H1 (cell line): ENCODE results near the gene NUDT1. TPM values are rescaled to one million over a fixed set of nuclear protein-coding genes. Genes with fewer than 3 reads are reported as not detected.

Source experiments
- CTCF ChIA-PET: fragments of 300-600 bp; sonication (Branson Sonifier 250); formaldehyde crosslinking; loops from one replicate; lab custom pipeline; 2021; ENCODE audit not compliant: partially characterized antibody; lab: Charles Lee
- POLR2A ChIA-PET: fragments of 300-600 bp; sonication (Branson Sonifier 250); formaldehyde crosslinking; loops from one replicate; lab custom pipeline; 2021; ENCODE audit warnings: inconsistent platforms; ENCODE audit not compliant: partially characterized antibody; lab: Charles Lee
- DNase-seq, 2 experiments: peaks; one replicate each; pipeline versions ENCODE4 v3.0.0 to v3.0.0-alpha.2; 2010 to 2022; ENCODE audit warnings: low spot score in 2 of 2, low read depth in 1 of 2, mixed read lengths in 1 of 2
- FAIRE-seq: peaks from 2 replicates; lab custom pipeline; 2011; peaks lifted over from hg19 to GRCh38; lab: Jason Lieb, UNC
- H2AFZ ChIP-seq: 2 replicates; pipeline ENCODE4 v1.8.1; 2012; ENCODE audit warnings: low read length, inconsistent platforms
- H2AK5ac ChIP-seq: 2 replicates; pipeline ENCODE4 v1.6.1; 2013; ENCODE audit warnings: low read depth, low read length
- H2BK120ac ChIP-seq: replicated peaks from 2 replicates; pipeline ENCODE3; 2013; ENCODE audit warnings: low read depth, low read length, inconsistent platforms
- H2BK12ac ChIP-seq: 2 replicates; pipeline ENCODE4 v1.6.1; 2013; ENCODE audit warnings: low read depth, low read length
- H2BK15ac ChIP-seq: 2 replicates; pipeline ENCODE4 v1.6.1; 2013; ENCODE audit warnings: low read length
- H2BK20ac ChIP-seq: 2 replicates; pipeline ENCODE4 v1.6.1; 2013; ENCODE audit warnings: low read length
- H2BK5ac ChIP-seq: 2 replicates; pipeline ENCODE4 v1.6.1; 2013; ENCODE audit warnings: low read depth, low read length
- H3K14ac ChIP-seq: 2 replicates; pipeline ENCODE4 v1.6.1; 2013; ENCODE audit warnings: inconsistent platforms; ENCODE audit not compliant: insufficient read length
- H3K18ac ChIP-seq: 2 replicates; pipeline ENCODE4 v1.6.1; 2013; ENCODE audit warnings: low read length; ENCODE audit errors: extremely low read depth
- H3K23ac ChIP-seq: 2 replicates; pipeline ENCODE4 v1.6.1; 2013; ENCODE audit warnings: inconsistent platforms; ENCODE audit not compliant: insufficient read length
- H3K23me2 ChIP-seq: 2 replicates; pipeline ENCODE4 v1.6.1; 2013; ENCODE audit warnings: low read depth, low read length
- H3K27ac ChIP-seq: 2 replicates; pipeline ENCODE4 v1.6.1; 2011; ENCODE audit warnings: low read depth, low read length, inconsistent platforms
- H3K27me3 ChIP-seq, 4 experiments: replicated peaks in 1 of 4; 1 replicate in 1 of 4; 2 replicates in 3 of 4; pipeline versions ENCODE4 v1.6.1 to v1.8.1; 2011 to 2013; ENCODE audit warnings: low read length in 3 of 4, mild to moderate bottlenecking in 3 of 4, inconsistent platforms in 2 of 4, mixed read lengths in 2 of 4, moderate library complexity in 1 of 4; ENCODE audit not compliant: control insufficient read depth in 3 of 4, insufficient read depth in 3 of 4; ENCODE audit errors: extremely low read depth in 1 of 4
- H3K36me3 ChIP-seq, 4 experiments: 2 replicates each; pipeline versions ENCODE4 v1.6.1 to v1.8.1; 2011 to 2013; ENCODE audit warnings: mild to moderate bottlenecking in 4 of 4, low read length in 3 of 4, moderate library complexity in 2 of 4, control low read depth in 1 of 4, inconsistent platforms in 1 of 4; ENCODE audit not compliant: insufficient read depth in 4 of 4, control insufficient read depth in 2 of 4
- H3K4ac ChIP-seq: replicated peaks from 2 replicates; pipeline ENCODE3; 2013; ENCODE audit warnings: low read length, low read depth, mixed read lengths, inconsistent platforms; ENCODE audit not compliant: insufficient read length
- H3K4me1 ChIP-seq, 4 experiments: replicated peaks in 1 of 4; 1 replicate in 1 of 4; 2 replicates in 3 of 4; pipeline versions ENCODE4 v1.6.1 to v1.8.1; 2011 to 2013; ENCODE audit warnings: low read length in 3 of 4, inconsistent platforms in 2 of 4, mixed read lengths in 1 of 4; ENCODE audit not compliant: insufficient read depth in 4 of 4, control insufficient read depth in 3 of 4
- H3K4me2 ChIP-seq, 2 experiments: 2 replicates each; pipeline versions ENCODE4 v1.6.1 to v1.8.1; 2011 to 2013; ENCODE audit warnings: low read depth in 2 of 2, low read length in 2 of 2, control low read depth in 1 of 2, inconsistent platforms in 1 of 2, mild to moderate bottlenecking in 1 of 2; ENCODE audit not compliant: insufficient read depth in 1 of 2
- H3K4me3 ChIP-seq, 4 experiments: fragments of 200-600, 300-600 bp in 1 of 4; sonication (generic), shearing (Covaris generic), sonication (Bioruptor Twin) in 1 of 4; 2 replicates each; pipeline versions ENCODE4 v1.5.1 to v1.8.1; 2011 to 2016; ENCODE audit warnings: low read length in 4 of 4, low read depth in 3 of 4, control low read depth in 2 of 4, inconsistent platforms in 2 of 4, mild to moderate bottlenecking in 2 of 4, mixed read lengths in 1 of 4, moderate library complexity in 1 of 4; ENCODE audit not compliant: insufficient read depth in 2 of 4; ENCODE audit errors: extremely low read depth in 1 of 4
- H3K56ac ChIP-seq: replicated peaks from 2 replicates; pipeline ENCODE3; 2013; ENCODE audit warnings: low read depth, mild to moderate bottlenecking, mixed read lengths, low read length, inconsistent platforms; ENCODE audit not compliant: insufficient read length
- H3K79me1 ChIP-seq: 2 replicates; pipeline ENCODE4 v1.6.1; 2013; ENCODE audit warnings: low read depth, low read length, control low read depth
- H3K79me2 ChIP-seq, 2 experiments: 2 replicates each; pipeline versions ENCODE4 v1.6.1 to v1.8.1; 2012 to 2013; ENCODE audit warnings: low read length in 2 of 2, mild to moderate bottlenecking in 2 of 2, inconsistent platforms in 1 of 2; ENCODE audit not compliant: insufficient read depth in 2 of 2, control insufficient read depth in 1 of 2
- H3K9ac ChIP-seq, 4 experiments: replicated peaks in 1 of 4; 1 replicate in 1 of 4; 2 replicates in 3 of 4; pipeline versions ENCODE4 v1.6.1 to v1.8.1; 2011 to 2013; ENCODE audit warnings: low read depth in 3 of 4, low read length in 3 of 4, control low read depth in 2 of 4, mild to moderate bottlenecking in 2 of 4, moderate library complexity in 2 of 4, inconsistent platforms in 1 of 4; ENCODE audit errors: extremely low read depth in 1 of 4
- H3K9me3 ChIP-seq, 2 experiments: 2 replicates each; pipeline versions ENCODE4 v1.6.1 to v1.8.1; 2012 to 2013; ENCODE audit warnings: mild to moderate bottlenecking in 2 of 2, moderate library complexity in 2 of 2, control low read depth in 1 of 2, inconsistent platforms in 1 of 2, low read depth in 1 of 2, low read length in 1 of 2, mixed read lengths in 1 of 2; ENCODE audit not compliant: insufficient read depth in 2 of 2
- H4K20me1 ChIP-seq, 2 experiments: replicated peaks in 1 of 2; 2 replicates each; pipeline versions ENCODE3 to v1.8.1; 2011 to 2013; ENCODE audit warnings: inconsistent platforms in 2 of 2, low read length in 2 of 2, mild to moderate bottlenecking in 1 of 2; ENCODE audit not compliant: insufficient read depth in 2 of 2, control insufficient read depth in 1 of 2
- H4K5ac ChIP-seq: 2 replicates; pipeline ENCODE4 v1.6.1; 2013; ENCODE audit warnings: low read length, low read depth, mixed read lengths, inconsistent platforms; ENCODE audit not compliant: insufficient read length
- H4K8ac ChIP-seq: 2 replicates; pipeline ENCODE4 v1.8.0; 2013; ENCODE audit warnings: mild to moderate bottlenecking, moderate library complexity, low read length, inconsistent platforms; ENCODE audit not compliant: insufficient read depth; ENCODE audit errors: extremely low read depth
- H4K91ac ChIP-seq: replicated peaks from 2 replicates; pipeline ENCODE3; 2013; ENCODE audit warnings: low read length, mixed read lengths, inconsistent platforms; ENCODE audit not compliant: insufficient read length
- ATF2 ChIP-seq: IDR thresholded peaks from 2 replicates; pipeline ENCODE4 v1.6.1; 2012; ENCODE audit warnings: low read length, inconsistent platforms
- BRCA1 ChIP-seq: IDR thresholded peaks from 2 replicates; pipeline ENCODE4 v1.6.1; 2012; ENCODE audit warnings: low read depth, low read length, improper control_type of control experiment
- CHD1 ChIP-seq: IDR thresholded peaks from 2 replicates; pipeline ENCODE4 v1.6.1; 2012; ENCODE audit warnings: low read depth, low read length, improper control_type of control experiment
- CTBP2 ChIP-seq: IDR thresholded peaks from 2 replicates; pipeline ENCODE4 v1.7.0; 2011; ENCODE audit warnings: borderline replicate concordance, mild to moderate bottlenecking, moderate library complexity, mixed read lengths, low read length; ENCODE audit not compliant: insufficient read depth, insufficient read length
- FOSL1 ChIP-seq: IDR thresholded peaks from 2 replicates; pipeline ENCODE4 v1.6.1; 2011; ENCODE audit warnings: mild to moderate bottlenecking, low read depth, low read length, moderate library complexity; ENCODE audit not compliant: insufficient read depth
- HDAC6 ChIP-seq: IDR thresholded peaks from one replicate; pipeline ENCODE4 v1.7.1; 2012; ENCODE audit warnings: low read depth, mild to moderate bottlenecking, inconsistent platforms, low read length, moderate library complexity
- MAFK ChIP-seq: IDR thresholded peaks from 2 replicates; pipeline ENCODE4 v1.6.1; 2012; ENCODE audit warnings: low read depth, mild to moderate bottlenecking, improper control_type of control experiment, low read length
- POU5F1 ChIP-seq: IDR thresholded peaks from 2 replicates; pipeline ENCODE4 v1.6.1; 2011; ENCODE audit warnings: low read depth, mild to moderate bottlenecking, low read length, moderate library complexity
- SAP30 ChIP-seq: fragments of 300-600 bp; sonication (generic); IDR thresholded peaks from 2 replicates; pipeline ENCODE4 v1.7.1; 2012; ENCODE audit warnings: low read length, moderate library complexity, mild to moderate bottlenecking, inconsistent platforms; ENCODE audit not compliant: insufficient read depth, insufficient replicate concordance
- TAF1 ChIP-seq: IDR thresholded peaks from 2 replicates; pipeline ENCODE4 v1.6.1; 2011; ENCODE audit warnings: mild to moderate bottlenecking, low read depth, low read length
- WGBS, 2 experiments: shearing (Covaris generic) in 1 of 2; methylation state at CpG; one replicate each; pipeline versions ENCODE4 v1.1.6 to v1.1.7; 2013 to 2015; ENCODE audit warnings: low lambda C conversion rate in 2 of 2, mixed read lengths in 2 of 2, inconsistent platforms in 1 of 2, low coverage in 1 of 2, missing lambda C conversion rate in 1 of 2; ENCODE audit not compliant: insufficient replicate concordance in 2 of 2, insufficient coverage in 1 of 2, insufficient read length in 1 of 2; ENCODE audit errors: extremely low coverage in 1 of 2, missing lambda C conversion rate in 1 of 2; 5-methylcytosine and 5-hydroxymethylcytosine counted together
- polyA plus RNA-seq, 7 experiments: library from polyadenylated mRNA; depleted of rRNA in 3 of 7; stranded (reverse) in 5 of 7; unstranded in 2 of 7; fragments of >200 nt in 5 of 7; fragments of 200-250 nt in 2 of 7; gene quantifications; 1 replicate in 5 of 7; 2 replicates in 1 of 7; 4 replicates in 1 of 7; pipeline versions ENCODE4 v1.2.1 to v1.2.3, GENCODE V29; 2011 to 2013; ENCODE audit warnings: missing spikeins in 2 of 7, mixed read lengths in 2 of 7
- total RNA-seq: library from RNA; stranded (reverse); fragmentation: NEBNext Ultra II Directional; extraction: Animal tissue kit (Norgen Biotek cat#: 25700); gene quantifications from 2 replicates; pipeline ENCODE4 v1.2.1, GENCODE V29; 2021
- TF ChIP-seq, protein P1 (sequence below): IDR thresholded peaks from 2 replicates; pipeline ENCODE4 v1.6.1; 2011; ENCODE audit warnings: low read depth, mild to moderate bottlenecking, low read length; ENCODE audit not compliant: insufficient read depth

The NUDT1 gene
- total and polyA plus RNA-seq, 2 of the 8 experiments (the other 6 are each of a cell fraction or from before 2014, with no cell fraction given): 76.1 to 89.5 TPM

DNA sequence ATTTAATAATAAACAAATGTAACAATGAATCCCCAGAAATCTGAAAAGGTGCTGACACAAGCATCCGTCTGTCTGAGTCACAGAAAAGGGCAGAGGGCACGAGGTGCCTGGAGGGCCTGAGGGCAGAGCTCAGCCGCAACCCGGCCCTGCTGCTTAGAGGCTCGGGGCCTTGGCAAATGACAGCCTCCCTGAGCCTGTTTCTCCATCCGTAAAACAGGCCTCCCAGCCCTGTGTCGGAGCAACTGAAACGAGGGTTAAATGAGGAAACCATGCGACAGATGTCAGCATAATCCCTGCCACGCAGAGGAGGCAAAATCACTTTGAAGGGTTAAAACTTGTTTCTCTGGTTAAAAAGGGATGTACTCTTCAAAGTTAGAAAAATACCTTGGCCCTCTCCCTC, 24.9 kb downstream of the NUDT1 start:
- 71% methylated on average over 10 of the region's 10 CpGs; no CpG with 5 or more reads in 1 of the 2 experiments for WGBS, 2 experiments
- Histone ChIP-seq H2BK15ac (no peak overlapping the region), H4K5ac (no peak overlapping the region), H2BK12ac (no peak overlapping the region), H4K20me1 (peaks cover 0 to 2% of the 10 kb centered on the region in 2 experiments), H3K36me3 (peaks cover 0 to 14% (median 5%) of the 10 kb centered on the region in 4 experiments; a peak in 3 of 8 replicates), H3K4me2 (no peak overlapping the region), H3K18ac (no peak overlapping the region), H3K27ac (no peak overlapping the region), H3K79me1 (no peaks in the 10 kb centered on the region; the same call in 1 of the 2 replicates), H3K4ac (no peak overlapping the region), H3K4me1 (peaks cover 0 to 12% (median 6%) of the 10 kb centered on the region in 4 experiments; a peak in 6 of 7 replicates), H3K4me3 (no peak overlapping the region), H4K91ac (no peak overlapping the region), H3K23me2 (no peaks in the 10 kb centered on the region), H2BK120ac (no peak overlapping the region), H3K27me3 (no peaks in the 10 kb centered on the region), H4K8ac (no peak overlapping the region), H3K23ac (no peak overlapping the region), H2AK5ac (no peak overlapping the region), H2BK20ac (no peak overlapping the region), H3K14ac (no peak overlapping the region), H3K9ac (no peak overlapping the region), H3K79me2 (no peaks in the 10 kb centered on the region), H3K9me3 (no peaks in the 10 kb centered on the region; a peak in 1 of 4 replicates), H2AFZ (no peak overlapping the region), H3K56ac (no peak overlapping the region), H2BK5ac (no peak overlapping the region)
- DNase-seq (no peak), FAIRE-seq (no peak)
- ChIA-PET CTCF (no interaction called here), POLR2A (interaction anchor here (1.9 kb wide), 1 partner anchor 89 kb away, joined by 4 read pairs; no protein-coding TSS in a partner anchor)
- no peak for TF ChIP-seq FOSL1
- TF ChIP-seq HDAC6: no peak
- no peak for TF ChIP-seq MAFK
- TF ChIP-seq CHD1: no peak
- TF ChIP-seq CTBP2: no peak
- TF ChIP-seq ATF2: no peak
- no peak for TF ChIP-seq TAF1
- TF ChIP-seq SAP30: no peak
- TF ChIP-seq POU5F1: no peak
- no peak for TF ChIP-seq BRCA1
- TF ChIP-seq, protein P1, sequence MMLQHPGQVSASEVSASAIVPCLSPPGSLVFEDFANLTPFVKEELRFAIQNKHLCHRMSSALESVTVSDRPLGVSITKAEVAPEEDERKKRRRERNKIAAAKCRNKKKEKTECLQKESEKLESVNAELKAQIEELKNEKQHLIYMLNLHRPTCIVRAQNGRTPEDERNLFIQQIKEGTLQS: no peak
